Liver (tissue), 9 donors: Measurements from ENCODE around the gene EIF4G1. TPM values are rescaled to one million over a fixed set of nuclear protein-coding genes. Genes with fewer than 3 reads are reported as not detected.

Experiments
- DNase-seq: peaks from one replicate; pipeline ENCODE4 v3.0.0-alpha.2; 2017; ENCODE audit warnings: low spot score
- H3K27ac ChIP-seq, 2 donors: one replicate each; pipeline ENCODE4 v1.7.0; 2013; ENCODE audit warnings: inconsistent platforms in 2 of 2, low read length in 2 of 2, control low read depth in 1 of 2, low read depth in 1 of 2, mild to moderate bottlenecking in 1 of 2
- H3K27me3 ChIP-seq, 4 donors: one replicate each; pipeline versions ENCODE4 v1.6.1 to v1.7.0; 2013; ENCODE audit warnings: low read length in 3 of 4, inconsistent platforms in 1 of 4, mild to moderate bottlenecking in 1 of 4, moderate library complexity in 1 of 4; ENCODE audit not compliant: control insufficient read depth in 4 of 4, insufficient read depth in 4 of 4
- H3K36me3 ChIP-seq, 4 donors: one replicate each; pipeline versions ENCODE4 v1.6.1 to v1.7.0; 2013; ENCODE audit warnings: low read length in 3 of 4, mild to moderate bottlenecking in 3 of 4, low read depth in 1 of 4, moderate library complexity in 1 of 4; ENCODE audit not compliant: control insufficient read depth in 4 of 4, insufficient read depth in 3 of 4
- H3K4me1 ChIP-seq, 4 donors: one replicate each; pipeline versions ENCODE4 v1.6.1 to v1.7.0; 2013; ENCODE audit warnings: low read length in 3 of 4, mild to moderate bottlenecking in 3 of 4, moderate library complexity in 1 of 4; ENCODE audit not compliant: control insufficient read depth in 4 of 4, insufficient read depth in 4 of 4
- H3K4me3 ChIP-seq, 3 donors: one replicate each; pipeline versions ENCODE4 v1.6.1 to v1.7.0; 2013; ENCODE audit warnings: low read length in 3 of 3, control low read depth in 1 of 3, low read depth in 1 of 3, mild to moderate bottlenecking in 1 of 3
- H3K9ac ChIP-seq, 2 donors: one replicate each; pipeline ENCODE4 v1.7.0; 2013; ENCODE audit warnings: low read length in 2 of 2, mild to moderate bottlenecking in 2 of 2, moderate library complexity in 2 of 2, control low read depth in 1 of 2, low read depth in 1 of 2
- H3K9me3 ChIP-seq, 4 donors: one replicate each; pipeline versions ENCODE4 v1.6.1 to v1.7.0; 2013; ENCODE audit warnings: low read length in 3 of 4; ENCODE audit not compliant: control insufficient read depth in 4 of 4
- CTCF ChIP-seq: fragments of 150-350 bp; IDR thresholded peaks from 2 replicates; pipeline ENCODE4 v1.5.1; 2017; ENCODE audit warnings: improper control_type of control experiment, low read depth, low read length; ENCODE audit not compliant: missing input control
- EGR1 ChIP-seq, 2 donors: IDR thresholded peaks; 2 replicates each; pipeline ENCODE4 v1.6.1; 2016 to 2018; ENCODE audit warnings: antibody characterized with exemption in 2 of 2, low read depth in 2 of 2
- FOXA1 ChIP-seq: IDR thresholded peaks from 2 replicates; pipeline ENCODE4 v1.6.1; 2016; ENCODE audit warnings: antibody characterized with exemption
- FOXA2 ChIP-seq: IDR thresholded peaks from 2 replicates; pipeline ENCODE4 v1.6.1; 2016; ENCODE audit warnings: antibody characterized with exemption
- GABPA ChIP-seq, 2 donors: IDR thresholded peaks in 1 of 2; conservative IDR thresholded peaks in 1 of 2; 2 replicates each; pipeline ENCODE4 v1.6.1; 2016; ENCODE audit warnings: antibody characterized with exemption in 2 of 2, mild to moderate bottlenecking in 1 of 2, moderate library complexity in 1 of 2
- HNF4A ChIP-seq, 2 donors: conservative IDR thresholded peaks; 2 replicates each; pipeline ENCODE4 v1.6.1; 2016; ENCODE audit warnings: antibody characterized with exemption in 2 of 2, mild to moderate bottlenecking in 2 of 2
- HNF4G ChIP-seq: IDR thresholded peaks from 2 replicates; pipeline ENCODE4 v1.6.1; 2016; ENCODE audit warnings: antibody characterized with exemption
- JUND ChIP-seq, 2 donors: IDR thresholded peaks; 2 replicates each; pipeline ENCODE4 v1.6.1; 2016; ENCODE audit warnings: antibody characterized with exemption in 2 of 2
- MAX ChIP-seq: IDR thresholded peaks from 2 replicates; pipeline ENCODE4 v1.6.1; 2016; ENCODE audit warnings: antibody characterized with exemption
- NR2F2 ChIP-seq: IDR thresholded peaks from 2 replicates; pipeline ENCODE4 v1.6.1; 2016; ENCODE audit warnings: antibody characterized with exemption
- RAD21 ChIP-seq, 2 donors: IDR thresholded peaks; 2 replicates each; pipeline ENCODE4 v1.6.1; 2016; ENCODE audit warnings: antibody characterized with exemption in 2 of 2, mild to moderate bottlenecking in 2 of 2
- RXRA ChIP-seq, 2 donors: IDR thresholded peaks; 2 replicates each; pipeline ENCODE4 v1.6.1; 2017 to 2018; ENCODE audit warnings: antibody characterized with exemption in 2 of 2, mild to moderate bottlenecking in 1 of 2
- SP1 ChIP-seq: IDR thresholded peaks from 2 replicates; pipeline ENCODE4 v1.6.1; 2018; ENCODE audit warnings: antibody characterized with exemption, mild to moderate bottlenecking
- TAF1 ChIP-seq: conservative IDR thresholded peaks from 2 replicates; pipeline ENCODE4 v1.6.1; 2016; ENCODE audit warnings: antibody characterized with exemption, mild to moderate bottlenecking
- YY1 ChIP-seq: IDR thresholded peaks from 2 replicates; pipeline ENCODE4 v1.6.1; 2016; ENCODE audit warnings: antibody characterized with exemption, mild to moderate bottlenecking
- WGBS: extraction: QIAGEN DNeasy Blood & Tissue Kit; methylation state at CpG from one replicate; pipeline ENCODE4 v1.1.7; 2013; 5-methylcytosine and 5-hydroxymethylcytosine counted together
- polyA plus RNA-seq, 2 donors: library from polyadenylated mRNA; stranded (reverse) in 1 of 2; unstranded in 1 of 2; fragments of 200-250 nt in 1 of 2; fragments of >200 nt in 1 of 2; fragmentation: Nextera tagmentation in 1 of 2; extraction: Ambion mirVana in 1 of 2; gene quantifications; one replicate each; pipeline versions ENCODE4 v1.2.1 to v1.2.3, GENCODE V29; 2013 to 2015
- total RNA-seq, 2 donors: library from RNA; depleted of rRNA; stranded (reverse); fragments of >200 nt; gene quantifications; one replicate each; pipeline ENCODE4 v1.2.3, GENCODE V29; 2014
- donor health status: healthy.
- donor health status: healthy.
- donor health status: healthy.
- donor health status: healthy.
- donor health status: healthy.

EIF4G1 gene
- total and polyA plus RNA-seq, 4 donors: 140 to 329 (median 207) TPM

GRCh38 chr3:184380627-184381260, 66.3 kb downstream of the EIF4G1 start:
- H3K36me3 ChIP-seq: peaks cover 6 to 18% (median 8%) of the 10 kb centered on the region in 4 donors
- no peak for DNase-seq
- no peaks in the 10 kb centered on the region for H3K27me3 ChIP-seq
- TF ChIP-seq MAX (no peak), YY1 (no peak)
- WGBS: 9% methylated on average over 42 of the region's 42 CpGs
- H3K27ac ChIP-seq: peak overlapping the region in 1 of 2 donors; percentile 23
- H3K4me3 ChIP-seq: peak overlapping the region in 2 of 3 donors; percentile 58 to 81
- H3K4me1 ChIP-seq: peaks cover 3 to 27% (median 11%) of the 10 kb centered on the region in 4 donors
- H3K9me3 ChIP-seq: no peaks in the 10 kb centered on the region
- H3K9ac ChIP-seq: no peak overlapping the region

GRCh38 chr3:184381261-184382224, 67.1 kb downstream of the EIF4G1 start:
- TF ChIP-seq FOXA2 (no peak), RXRA (IDR thresholded peaks at IDR 0.05) (peak; percentile 14 to 22), EGR1 (IDR thresholded peaks at IDR 0.05; ENCODE audit: low read depth in 2 of 2) (no peak), HNF4G (no peak), NR2F2 (peak; percentile 39), MAX (no peak)
- Histone ChIP-seq H3K4me1 (peaks cover 3 to 26% (median 11%) of the 10 kb centered on the region in 4 donors), H3K9ac (no peak overlapping the region), H3K4me3 (peak overlapping the region in 1 of 3 donors; percentile 81), H3K36me3 (peaks cover 4 to 26% (median 11%) of the 10 kb centered on the region in 4 donors), H3K27me3 (no peaks in the 10 kb centered on the region), H3K9me3 (no peaks in the 10 kb centered on the region), H3K27ac (peak overlapping the region; percentile 23 to 26)
- 61% methylated on average over 55 of the region's 55 CpGs for WGBS
- no peak for DNase-seq

- WGBS: 95% methylated on average over 16 of the region's 16 CpGs
- Histone ChIP-seq H3K9me3 (no peaks in the 10 kb centered on the region), H3K27me3 (no peaks in the 10 kb centered on the region), H3K36me3 (peaks cover 8 to 35% (median 15%) of the 10 kb centered on the region in 4 donors), H3K4me1 (peaks cover 3 to 18% (median 11%) of the 10 kb centered on the region in 4 donors), H3K27ac (no peak overlapping the region), H3K4me3 (no peak overlapping the region), H3K9ac (no peak overlapping the region)
- no peak for DNase-seq
- TF ChIP-seq FOXA1 (no peak), FOXA2 (no peak), NR2F2 (no peak), HNF4A (conservative IDR thresholded peaks at IDR 0.05) (no peak), SP1 (no peak), TAF1 (no peak), RXRA (IDR thresholded peaks at IDR 0.05) (no peak), MAX (no peak), GABPA (IDR thresholded peaks at IDR 0.05 in 1 of 2, conservative IDR thresholded peaks at IDR 0.05 in 1 of 2) (no peak), JUND (IDR thresholded peaks at IDR 0.05) (no peak), RAD21 (IDR thresholded peaks at IDR 0.05) (no peak), CTCF (no peak)
These were observed 68.1 kb downstream of the EIF4G1 start for GRCh38 chr3:184382326-184383032.
